Tibial artery (tissue), 4 donors: ENCODE measurements around the gene NXN.

Experiments
- DNase-seq, 2 donors: peaks; one replicate each; pipeline ENCODE4 v3.0.0-alpha.2; 2019
- H3K27ac ChIP-seq, 2 donors: fragments of 200-600 bp; sonication (generic) in 1 of 2; 1 replicate in 1 of 2; 2 replicates in 1 of 2; pipeline ENCODE4 v1.5.1; 2018 to 2019; ENCODE audit warnings: mild to moderate bottlenecking in 1 of 2
- H3K27me3 ChIP-seq, 2 donors: fragments of 200-600 bp; sonication (generic) in 1 of 2; one replicate each; pipeline versions ENCODE4 v1.5.1 to v1.6.0; 2016 to 2019
- H3K36me3 ChIP-seq, 3 donors: fragments of 200-600 bp; sonication (generic) in 2 of 3; one replicate each; pipeline ENCODE4 v1.5.1; 2016 to 2019; ENCODE audit warnings: mild to moderate bottlenecking in 2 of 3
- H3K4me1 ChIP-seq, 4 donors: fragments of 200-600 bp; sonication (generic) in 2 of 4; 1 replicate in 3 of 4; 2 replicates in 1 of 4; pipeline ENCODE4 v1.5.1; 2016 to 2019
- H3K4me3 ChIP-seq, 2 donors: fragments of 200-600 bp; sonication (generic) in 1 of 2; 1 replicate in 1 of 2; 2 replicates in 1 of 2; pipeline ENCODE4 v1.5.1; 2018 to 2019; ENCODE audit warnings: mild to moderate bottlenecking in 2 of 2
- H3K9me3 ChIP-seq, 3 donors: fragments of 200-600 bp; sonication (generic) in 1 of 3; one replicate each; pipeline ENCODE4 v1.5.1; 2016 to 2019
- intact Hi-C: fragments of 100-400 bp; cut with DNase I; formaldehyde crosslinking; loops from one replicate; pipeline ENCODE4 v1.15.0; 2023; ENCODE audit warnings: low total_unique reads
- TF ChIP-seq, protein P1 (sequence below), 2 experiments: fragments of 200-600 bp in 1 of 2; fragments of 450-650 bp in 1 of 2; IDR thresholded peaks; one replicate each; pipeline ENCODE4 v1.5.1; 2017 to 2019; ENCODE audit warnings: antibody characterized with exemption in 2 of 2, mild to moderate bottlenecking in 1 of 2, moderate library complexity in 1 of 2

NXN gene

DNA sequence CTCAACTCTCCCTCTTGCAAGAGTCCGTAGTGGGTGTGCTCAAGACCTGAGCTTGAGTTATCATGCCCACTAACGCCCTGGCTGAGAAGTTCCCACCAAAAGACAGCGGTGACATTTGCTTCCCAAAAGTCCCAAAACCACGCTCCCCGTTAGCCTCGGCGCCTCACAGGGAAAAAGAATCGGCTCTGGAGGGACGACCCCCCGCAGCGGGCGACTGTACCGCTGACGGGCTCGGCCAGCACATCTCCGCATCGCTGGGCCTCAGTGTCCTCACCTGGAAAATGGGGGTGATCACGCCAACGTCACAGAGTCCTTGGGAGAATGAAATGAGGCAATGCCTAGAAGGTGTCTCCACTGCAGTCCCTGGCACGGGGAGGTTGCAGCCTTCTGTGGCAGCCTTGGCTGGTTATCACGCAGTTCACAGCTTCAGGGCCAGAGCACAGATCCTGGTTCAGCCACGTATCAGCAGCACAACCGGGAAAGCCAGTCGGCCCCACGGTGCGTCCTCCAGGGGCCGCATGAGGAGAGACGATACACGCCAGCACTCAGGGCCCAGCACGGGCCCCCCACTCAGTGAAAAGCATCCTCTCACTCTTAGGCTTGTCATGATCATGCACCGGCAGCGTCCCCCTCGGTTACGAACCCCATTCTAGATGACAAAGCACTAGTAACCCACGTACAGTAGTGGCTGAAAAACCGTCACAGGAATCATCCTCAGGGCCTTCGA, 32.9 kb downstream of the NXN start:
- Histone ChIP-seq H3K4me3 (no peak overlapping the region), H3K27me3 (no peaks in the 10 kb centered on the region), H3K36me3 (no peaks in the 10 kb centered on the region), H3K9me3 (no peaks in the 10 kb centered on the region), H3K4me1 (peaks cover 0 to 23% (median 19%) of the 10 kb centered on the region in 4 donors), H3K27ac (no peak overlapping the region)
- intact Hi-C loops, result no loop called here
- TF ChIP-seq, protein P1, sequence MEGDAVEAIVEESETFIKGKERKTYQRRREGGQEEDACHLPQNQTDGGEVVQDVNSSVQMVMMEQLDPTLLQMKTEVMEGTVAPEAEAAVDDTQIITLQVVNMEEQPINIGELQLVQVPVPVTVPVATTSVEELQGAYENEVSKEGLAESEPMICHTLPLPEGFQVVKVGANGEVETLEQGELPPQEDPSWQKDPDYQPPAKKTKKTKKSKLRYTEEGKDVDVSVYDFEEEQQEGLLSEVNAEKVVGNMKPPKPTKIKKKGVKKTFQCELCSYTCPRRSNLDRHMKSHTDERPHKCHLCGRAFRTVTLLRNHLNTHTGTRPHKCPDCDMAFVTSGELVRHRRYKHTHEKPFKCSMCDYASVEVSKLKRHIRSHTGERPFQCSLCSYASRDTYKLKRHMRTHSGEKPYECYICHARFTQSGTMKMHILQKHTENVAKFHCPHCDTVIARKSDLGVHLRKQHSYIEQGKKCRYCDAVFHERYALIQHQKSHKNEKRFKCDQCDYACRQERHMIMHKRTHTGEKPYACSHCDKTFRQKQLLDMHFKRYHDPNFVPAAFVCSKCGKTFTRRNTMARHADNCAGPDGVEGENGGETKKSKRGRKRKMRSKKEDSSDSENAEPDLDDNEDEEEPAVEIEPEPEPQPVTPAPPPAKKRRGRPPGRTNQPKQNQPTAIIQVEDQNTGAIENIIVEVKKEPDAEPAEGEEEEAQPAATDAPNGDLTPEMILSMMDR (IDR thresholded peaks at IDR 0.05), result no peak
- DNase-seq, result no peak

DNA sequence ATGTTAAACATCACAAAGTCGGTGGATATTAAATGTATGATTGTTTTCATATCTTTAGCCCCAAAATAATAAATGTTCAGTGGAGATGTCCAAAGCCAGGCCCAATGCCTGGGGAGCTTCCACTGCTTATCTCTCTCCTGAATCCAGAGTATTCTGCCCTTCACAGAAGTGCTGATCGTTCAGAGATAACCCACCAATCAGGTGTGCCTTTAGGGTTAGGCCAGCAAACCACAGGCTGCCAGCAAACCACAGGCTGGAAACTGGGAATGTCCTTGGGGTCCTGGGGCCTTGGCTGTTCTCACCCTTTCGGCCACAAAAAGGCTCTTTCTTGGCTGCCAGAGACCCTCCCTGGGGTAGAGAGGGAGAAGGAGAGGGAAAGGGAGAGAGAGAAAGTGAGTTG, 33.9 kb downstream of the NXN start:
- Histone ChIP-seq H3K9me3 (no peaks in the 10 kb centered on the region), H3K4me1 (peaks cover 0 to 15% (median 11%) of the 10 kb centered on the region in 4 donors), H3K4me3 (no peak overlapping the region), H3K27me3 (no peaks in the 10 kb centered on the region), H3K36me3 (no peaks in the 10 kb centered on the region), H3K27ac (no peak overlapping the region)
- TF ChIP-seq, protein P1 (IDR thresholded peaks at IDR 0.05), result no peak
- intact Hi-C loops, result no loop called here
- no peak for DNase-seq

DNA sequence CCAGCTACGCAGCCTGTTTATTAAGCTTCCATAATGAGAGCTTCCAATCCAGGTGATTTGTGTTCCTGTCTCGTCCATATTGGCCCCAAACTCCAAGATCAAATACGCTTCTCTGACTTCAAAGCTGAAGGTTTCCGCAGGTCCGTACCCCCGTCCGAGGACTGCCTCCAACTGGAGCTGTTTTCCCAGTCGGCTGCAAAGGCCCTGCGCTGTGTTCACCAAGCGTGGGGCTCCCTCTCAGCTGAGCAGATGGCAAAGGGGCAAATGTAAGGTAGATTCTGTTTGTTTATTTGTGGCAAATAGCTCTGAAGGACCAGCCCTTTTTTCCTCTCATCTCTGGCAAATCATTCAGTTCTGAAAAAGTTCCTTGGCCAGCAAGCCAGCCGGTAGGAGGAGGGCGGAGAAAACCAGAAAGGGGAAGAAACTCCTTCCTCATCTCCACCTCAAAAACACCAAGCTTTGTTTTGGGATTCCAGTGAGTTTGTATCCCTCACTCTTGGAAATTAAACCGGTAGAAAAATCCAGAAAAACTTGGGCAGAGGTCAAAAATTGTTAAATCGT, 35.2 kb downstream of the NXN start:
- intact Hi-C loops, result no loop called here
- H3K27ac ChIP-seq, result no peak overlapping the region
- no peaks in the 10 kb centered on the region for H3K27me3 ChIP-seq
- H3K9me3 ChIP-seq, result no peaks in the 10 kb centered on the region
- H3K4me1 ChIP-seq, result peaks cover 0 to 3% (median 0%) of the 10 kb centered on the region in 4 donors
- no peaks in the 10 kb centered on the region for H3K36me3 ChIP-seq
- TF ChIP-seq, protein P1 (IDR thresholded peaks at IDR 0.05), result no peak
- no peak overlapping the region for H3K4me3 ChIP-seq
- no peak for DNase-seq

DNA sequence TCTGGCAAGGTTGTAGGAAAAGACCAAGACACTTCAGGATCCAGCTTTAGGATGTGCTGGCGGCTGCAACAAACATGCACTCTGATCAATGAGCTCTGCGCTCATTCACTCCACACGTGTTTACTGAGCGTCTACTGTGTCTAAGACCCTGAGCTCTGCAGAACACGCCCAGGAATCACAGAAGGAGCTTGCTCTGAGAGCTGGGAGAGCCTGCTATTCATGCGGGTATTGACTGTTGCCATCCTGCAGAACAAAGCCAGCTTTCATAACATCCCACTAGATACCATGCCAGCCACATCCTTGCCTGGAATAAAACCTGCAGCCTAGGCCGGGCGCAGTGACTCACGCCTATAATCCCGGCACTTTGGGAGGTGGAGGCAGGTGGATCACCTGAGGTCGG, 44.1 kb downstream of the NXN start:
- H3K4me3 ChIP-seq, result no peak overlapping the region
- DNase-seq, result no peak
- TF ChIP-seq, protein P1 (IDR thresholded peaks at IDR 0.05), result no peak
- H3K27me3 ChIP-seq, result no peaks in the 10 kb centered on the region
- H3K4me1 ChIP-seq, result peaks cover 0 to 23% (median 13%) of the 10 kb centered on the region in 4 donors
- H3K36me3 ChIP-seq, result no peaks in the 10 kb centered on the region
- intact Hi-C loops, result no loop called here
- H3K9me3 ChIP-seq, result no peaks in the 10 kb centered on the region
- H3K27ac ChIP-seq, result no peak overlapping the region

DNA sequence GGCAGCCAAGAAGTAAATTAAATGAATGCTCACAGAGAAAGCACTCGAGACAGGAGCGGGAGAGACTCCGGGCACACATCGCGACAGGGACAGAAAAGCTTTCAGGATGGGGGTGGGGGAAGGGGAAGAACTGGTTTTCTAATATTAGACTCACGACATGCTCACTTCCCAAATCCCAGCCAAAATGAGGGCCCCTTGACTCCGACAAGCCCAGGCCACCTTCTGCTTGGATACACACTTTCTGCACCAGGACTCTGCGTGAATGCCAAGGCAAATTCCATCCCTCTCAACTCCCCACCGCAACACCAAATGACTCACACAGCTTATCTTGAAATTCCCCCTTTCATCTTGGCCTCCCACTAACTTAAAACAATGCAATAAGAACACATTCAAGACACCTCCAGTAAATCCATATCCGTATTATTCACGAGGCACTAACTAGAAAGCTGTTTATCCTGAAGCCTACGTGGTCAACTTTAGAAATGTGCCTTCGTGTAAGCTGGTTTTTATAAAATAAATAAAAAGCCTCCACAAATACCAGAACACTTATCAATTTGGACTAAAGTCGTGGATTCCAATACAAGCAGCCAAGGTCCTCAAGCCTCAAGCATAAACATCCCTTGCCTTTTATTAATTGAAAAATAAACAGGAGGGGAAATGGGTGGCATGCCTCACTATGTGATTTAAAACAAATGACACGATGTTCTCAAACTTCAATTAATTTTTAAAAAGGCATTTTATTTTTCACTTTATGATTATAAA, 46.1 kb downstream of the NXN start:
- TF ChIP-seq, protein P1 (IDR thresholded peaks at IDR 0.05), result no peak
- H3K27me3 ChIP-seq, result no peaks in the 10 kb centered on the region
- H3K27ac ChIP-seq, result peak overlapping the region; percentile 12 to 50
- H3K4me1 ChIP-seq, result peaks cover 0 to 34% (median 20%) of the 10 kb centered on the region in 4 donors
- H3K4me3 ChIP-seq, result peak overlapping the region in 1 of 2 donors; percentile 10
- no peaks in the 10 kb centered on the region for H3K9me3 ChIP-seq
- no peak for DNase-seq
- no peaks in the 10 kb centered on the region for H3K36me3 ChIP-seq
- intact Hi-C loops, result no loop called here
